ENCODE results near the gene ECHDC3.
A peak's percentile ranks its signal among the peaks of the same experiment; 100 is the strongest.

ECHDC3 gene

DNA sequence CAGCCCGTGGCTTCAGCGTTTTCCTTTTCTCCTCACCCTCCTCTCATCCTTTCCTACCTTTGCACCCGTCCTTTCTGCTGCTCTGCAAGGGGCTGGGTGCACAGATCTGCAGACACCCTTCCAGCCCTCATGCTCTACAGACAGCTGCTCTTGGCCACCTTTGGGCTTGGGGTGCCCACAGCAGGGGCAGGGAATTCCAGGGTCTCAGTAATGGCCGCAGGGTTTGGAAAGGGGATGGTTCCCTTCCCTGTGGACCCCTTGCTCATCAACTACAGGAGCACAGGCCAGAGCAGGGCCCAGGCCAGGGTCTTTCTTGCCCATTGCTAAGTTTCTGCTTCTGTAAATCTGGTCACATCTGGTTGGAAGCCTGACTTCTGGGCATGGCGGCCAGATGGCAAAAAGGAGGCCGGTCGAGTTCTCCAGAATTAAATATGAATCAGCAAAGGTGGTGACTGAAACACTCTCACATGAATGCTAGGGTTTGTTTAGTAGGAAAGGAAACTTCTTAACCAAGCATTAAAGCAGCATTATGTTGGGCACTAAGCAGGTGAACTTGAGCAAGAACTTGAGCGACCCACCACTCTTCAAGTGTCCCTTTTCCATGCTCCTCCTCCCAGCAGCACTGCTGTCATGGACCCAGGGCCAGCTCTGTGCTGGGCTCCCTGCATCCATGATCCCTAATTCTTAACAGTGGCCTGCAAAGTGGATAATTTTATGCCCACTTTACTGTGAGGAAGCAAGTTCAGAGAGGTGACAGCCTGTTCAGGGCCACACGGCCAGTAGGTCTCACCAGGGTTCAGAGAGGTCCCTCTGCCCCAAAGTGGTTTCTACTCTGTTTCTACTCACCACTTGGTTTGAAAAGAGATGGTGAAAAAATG, 1.5 kb downstream of the ECHDC3 start:
- no peak for DNase-seq (ENCODE audit: low read depth, low spot score)
- H3K4me3 ChIP-seq (ENCODE audit: low read length) = no peak overlapping the region

GRCh38 chr10:11745045-11745444, 2.9 kb downstream of the ECHDC3 start:
- no peak for DNase-seq (ENCODE audit: low read depth, low spot score)
- no peak overlapping the region for H3K4me3 ChIP-seq (ENCODE audit: low read length)

DNA sequence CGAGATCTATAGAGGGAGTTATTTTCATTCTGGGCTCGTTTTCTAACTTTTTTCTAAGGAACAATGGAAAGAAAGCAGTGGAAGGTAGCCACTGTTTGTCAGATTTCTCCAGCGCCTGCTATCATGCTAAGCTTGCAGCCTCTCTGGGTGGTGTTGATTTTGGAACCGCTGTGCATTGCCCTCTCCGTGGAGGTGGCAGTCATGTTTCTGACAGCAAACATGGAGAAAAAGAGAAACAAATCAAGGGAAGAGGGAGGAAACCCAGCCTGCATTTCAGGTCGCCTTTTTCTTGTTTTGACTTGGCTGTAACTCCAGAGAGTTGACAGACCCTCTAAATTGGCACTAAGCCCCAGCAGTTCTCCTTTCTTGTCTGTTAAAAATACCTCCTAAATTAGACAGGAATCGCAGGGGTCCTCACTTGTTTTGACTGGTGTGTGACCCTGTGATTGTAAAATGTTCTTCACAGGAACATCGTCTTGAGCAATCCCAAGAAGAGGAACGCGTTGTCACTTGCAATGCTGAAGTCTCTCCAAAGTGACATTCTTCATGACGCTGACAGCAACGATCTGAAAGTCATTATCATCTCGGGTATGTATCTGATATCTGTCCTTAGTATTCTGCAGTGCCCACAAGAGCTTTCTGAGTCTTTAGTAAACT, 4.8 kb downstream of the ECHDC3 start:
- H3K4me3 ChIP-seq (ENCODE audit: low read length) = no peak overlapping the region
- DNase-seq (ENCODE audit: low read depth, low spot score) = no peak

DNA sequence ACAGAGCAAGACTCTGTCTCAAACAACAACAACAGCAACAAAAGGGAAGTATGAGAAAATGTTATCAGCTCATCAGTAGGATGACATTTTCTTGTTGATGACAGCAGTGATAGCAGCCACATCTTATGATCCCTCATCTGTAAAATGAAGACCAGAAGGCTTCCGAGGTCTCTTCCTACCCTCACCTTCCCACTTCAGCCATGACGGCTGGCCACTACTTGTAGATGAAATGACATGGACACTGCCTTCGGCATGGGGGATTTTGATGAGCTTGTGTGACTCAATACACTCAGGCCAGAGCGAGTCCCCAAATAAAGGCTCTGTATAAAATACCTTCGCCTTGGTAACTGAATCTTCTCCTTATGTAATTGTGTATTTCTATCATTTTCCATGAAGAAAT, 6.7 kb downstream of the ECHDC3 start:
- H3K4me3 ChIP-seq (ENCODE audit: low read length) = no peak overlapping the region

DNA sequence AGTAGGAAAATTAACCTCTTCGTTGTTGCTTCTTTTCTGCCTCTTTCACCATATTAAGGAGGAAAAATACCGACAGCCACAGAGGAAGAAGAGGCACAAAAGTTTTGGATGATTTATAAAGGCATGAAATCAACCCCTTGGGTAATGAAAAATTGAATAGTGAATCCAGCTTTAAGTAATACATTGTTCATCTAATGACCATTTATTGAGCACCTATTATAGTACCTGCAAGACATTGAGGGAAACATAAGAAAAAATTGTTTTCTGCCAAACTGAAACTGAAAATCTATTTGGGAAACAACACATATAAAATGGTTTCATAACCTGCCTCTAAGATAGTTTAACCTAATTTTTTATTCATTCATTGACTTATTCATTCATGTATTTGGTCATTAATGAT, 8.2 kb downstream of the ECHDC3 start:
- no peak overlapping the region for H3K4me3 ChIP-seq (ENCODE audit: low read length)
- DNase-seq (ENCODE audit: low read depth, low spot score) = no peak

More for the DNA sequence above, 6.7 kb downstream of the ECHDC3 start:
- DNase-seq (ENCODE audit: low read depth, low spot score) = no peak

- H3K4me3 ChIP-seq (ENCODE audit: low read length) = no peak overlapping the region
- DNase-seq (ENCODE audit: low read depth, low spot score) = no peak
These were observed 12.0 kb downstream of the ECHDC3 start for GRCh38 chr10:11754173-11754572.

DNA sequence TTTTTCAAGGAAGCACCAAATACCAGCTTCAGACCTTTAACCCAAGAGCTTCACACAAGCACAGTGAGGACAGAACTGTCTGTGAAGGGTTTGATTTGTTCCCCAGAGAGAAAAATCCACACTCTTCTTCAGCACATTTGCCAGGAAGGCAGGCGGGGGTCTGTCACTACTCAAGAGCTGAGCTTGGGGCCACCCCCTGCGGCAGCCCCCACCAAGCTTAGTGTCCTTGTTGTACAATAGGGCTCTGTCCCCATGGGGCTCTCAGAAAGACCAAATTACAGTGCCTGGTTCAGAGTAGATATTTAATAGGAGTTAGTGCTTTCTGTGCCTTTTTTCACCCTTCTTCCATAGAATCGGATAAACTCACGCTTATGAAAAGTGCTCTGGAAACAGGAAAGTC, 12.4 kb downstream of the ECHDC3 start:
- DNase-seq (ENCODE audit: low read depth, low spot score) = no peak
- H3K4me3 ChIP-seq (ENCODE audit: low read length) = no peak overlapping the region

GRCh38 chr10:11755512-11756263, 13.5 kb downstream of the ECHDC3 start:
- DNase-seq (ENCODE audit: low read depth, low spot score) = no peak
- no peak overlapping the region for H3K4me3 ChIP-seq (ENCODE audit: low read length)

- no peak for DNase-seq (ENCODE audit: low read depth, low spot score)
- H3K4me3 ChIP-seq (ENCODE audit: low read length) = no peak overlapping the region
These were observed 14.7 kb downstream of the ECHDC3 start for GRCh38 chr10:11756766-11757315.

DNA sequence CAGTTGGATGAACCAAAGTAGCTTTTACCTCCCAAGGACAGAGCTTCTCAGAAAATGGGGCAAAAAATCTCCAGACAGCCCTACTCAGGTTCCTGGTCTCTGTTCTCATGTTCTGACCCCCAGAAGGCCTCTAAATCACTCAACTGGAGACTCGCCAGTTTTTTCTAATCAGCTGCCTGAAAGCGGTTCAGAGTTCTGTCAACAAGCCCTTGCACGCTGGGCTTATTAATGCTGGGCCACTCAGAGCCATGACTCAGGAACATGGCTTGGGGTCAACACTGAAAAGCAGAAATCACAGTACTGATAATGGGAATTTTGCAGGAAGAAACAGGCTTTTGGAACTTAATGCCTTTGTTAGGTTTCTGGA, 15.3 kb downstream of the ECHDC3 start:
- no peak for DNase-seq (ENCODE audit: low read depth, low spot score)
- H3K4me3 ChIP-seq (ENCODE audit: low read length) = no peak overlapping the region

DNA sequence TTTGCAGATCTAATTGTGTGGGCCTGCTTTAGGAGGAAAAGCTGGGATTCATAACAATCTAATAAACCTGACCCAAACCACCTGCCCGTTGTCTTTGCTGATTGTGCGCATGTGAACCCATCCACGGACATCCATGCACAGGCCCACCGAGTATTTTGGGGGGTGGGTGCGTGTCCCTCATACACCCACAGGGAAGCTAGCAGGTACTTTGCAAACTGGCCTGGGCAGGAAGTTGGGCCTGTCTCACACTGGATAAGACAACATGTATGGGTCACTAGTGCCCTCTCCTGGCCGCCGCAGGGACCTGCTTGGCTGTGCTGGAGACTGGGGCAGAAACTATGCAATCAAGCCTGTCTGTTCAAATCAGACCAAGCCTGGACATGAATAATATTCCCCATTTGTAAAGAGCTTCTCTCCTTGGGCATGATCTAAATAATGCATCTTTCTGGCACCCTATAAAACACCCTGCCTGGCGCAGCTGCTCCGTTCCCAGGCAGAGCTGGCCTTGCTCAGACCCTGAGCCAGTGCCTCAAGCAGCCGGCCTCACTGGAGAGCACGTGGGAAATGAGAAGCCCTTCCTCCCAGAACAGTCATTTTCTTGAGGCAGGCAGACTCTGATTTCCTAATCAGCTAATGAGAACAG, 15.8 kb downstream of the ECHDC3 start:
- H3K4me3 ChIP-seq (ENCODE audit: low read length) = no peak overlapping the region
- peak; percentile 80 for DNase-seq (ENCODE audit: low read depth, low spot score)

DNA sequence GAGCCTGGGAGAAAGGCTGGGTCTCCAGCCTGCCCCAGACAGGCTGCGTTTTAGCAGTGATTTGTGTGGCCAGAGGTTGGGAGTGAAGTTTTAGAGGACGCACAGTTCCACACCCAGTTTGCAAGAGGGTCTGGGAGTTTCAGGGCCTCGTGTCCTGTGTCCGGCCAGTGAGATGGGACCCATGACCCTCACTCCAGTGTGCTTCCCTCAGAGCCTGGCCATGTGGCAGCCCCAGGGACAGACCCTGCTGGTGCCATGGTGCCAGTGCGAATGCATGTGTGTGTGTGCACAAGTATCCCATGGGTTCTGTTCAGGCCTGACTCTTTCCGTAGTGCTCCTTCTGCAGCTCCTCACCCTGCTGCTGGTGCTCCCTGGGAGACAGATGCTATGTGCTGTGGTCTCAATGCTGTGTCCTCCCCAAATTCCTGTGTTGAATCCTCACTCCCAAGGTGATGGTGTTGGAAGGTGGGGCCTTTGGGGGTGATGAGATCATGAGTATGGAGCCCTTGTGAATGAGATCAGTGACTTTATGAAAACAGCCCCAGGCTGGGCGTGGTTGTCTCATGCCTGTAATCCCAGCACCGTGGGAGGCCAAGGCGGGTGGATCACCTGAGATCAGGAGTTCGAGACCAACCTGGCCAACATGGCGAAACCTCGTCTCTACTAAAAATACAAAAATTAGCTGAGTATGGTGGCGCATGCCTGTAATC, 16.5 kb downstream of the ECHDC3 start:
- DNase-seq (ENCODE audit: low read depth, low spot score) = no peak
- H3K4me3 ChIP-seq (ENCODE audit: low read length) = no peak overlapping the region

DNA sequence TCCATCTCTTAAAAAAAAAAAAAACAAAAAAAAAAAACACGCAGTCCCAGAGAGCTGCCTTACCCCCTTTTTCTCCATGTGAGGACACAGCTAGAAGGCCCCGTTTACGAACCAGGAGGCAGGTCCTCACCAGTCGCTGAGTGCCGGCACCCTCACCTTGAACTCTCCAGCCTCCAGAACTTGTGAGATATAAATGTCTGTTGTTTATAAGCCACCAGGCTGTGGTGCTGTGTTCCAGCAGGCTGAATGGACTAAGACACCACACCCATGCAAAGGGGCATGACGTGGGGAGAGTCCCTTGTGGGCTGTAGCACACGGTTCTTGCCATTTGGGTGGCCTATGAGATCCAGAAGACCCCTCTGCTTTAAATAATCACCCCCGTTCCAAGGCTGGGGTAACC, 17.2 kb downstream of the ECHDC3 start:
- DNase-seq (ENCODE audit: low read depth, low spot score) = no peak
- H3K4me3 ChIP-seq (ENCODE audit: low read length) = no peak overlapping the region

DNA sequence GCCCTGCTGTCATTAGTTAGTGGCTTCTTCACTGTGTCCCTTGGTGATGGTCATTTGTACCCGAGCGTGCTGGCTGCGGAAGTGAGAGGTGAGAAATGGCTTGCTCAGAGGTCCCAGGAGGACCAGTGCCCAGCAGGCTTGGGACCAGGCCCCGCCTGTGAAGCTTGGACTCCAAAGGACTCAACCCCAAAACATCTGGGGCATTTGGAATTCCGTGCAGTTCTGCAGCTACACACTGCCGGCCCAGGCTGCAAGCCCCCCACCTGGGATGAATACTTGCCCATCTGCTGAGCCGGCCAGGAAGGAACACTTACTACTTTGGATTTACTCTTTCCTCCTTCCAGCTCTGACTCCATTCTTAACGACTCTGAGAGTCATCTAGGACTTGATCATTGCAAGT, 18.0 kb downstream of the ECHDC3 start:
- DNase-seq (ENCODE audit: low read depth, low spot score) = no peak
- no peak overlapping the region for H3K4me3 ChIP-seq (ENCODE audit: low read length)

DNA sequence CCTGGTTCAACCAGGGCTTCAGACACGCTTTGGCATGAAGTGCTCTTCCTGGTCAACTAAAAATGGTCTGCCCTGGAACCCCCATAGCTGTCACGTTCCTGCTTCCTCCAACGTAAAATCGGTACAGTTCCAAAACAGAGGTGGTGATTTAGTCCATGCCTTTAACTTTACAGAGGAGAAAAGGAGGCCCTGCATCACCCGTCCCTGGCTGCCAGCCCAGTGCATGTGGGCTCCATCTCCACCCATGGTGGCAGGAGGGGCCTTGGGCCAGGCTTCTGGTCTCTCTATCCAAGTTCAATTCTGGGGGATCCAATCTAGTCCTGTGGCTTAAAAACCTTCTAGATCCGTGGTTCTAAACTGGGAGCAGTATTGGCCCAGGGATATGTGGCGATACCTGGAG, 18.7 kb downstream of the ECHDC3 start:
- no peak overlapping the region for H3K4me3 ChIP-seq (ENCODE audit: low read length)
- no peak for DNase-seq (ENCODE audit: low read depth, low spot score)

DNA sequence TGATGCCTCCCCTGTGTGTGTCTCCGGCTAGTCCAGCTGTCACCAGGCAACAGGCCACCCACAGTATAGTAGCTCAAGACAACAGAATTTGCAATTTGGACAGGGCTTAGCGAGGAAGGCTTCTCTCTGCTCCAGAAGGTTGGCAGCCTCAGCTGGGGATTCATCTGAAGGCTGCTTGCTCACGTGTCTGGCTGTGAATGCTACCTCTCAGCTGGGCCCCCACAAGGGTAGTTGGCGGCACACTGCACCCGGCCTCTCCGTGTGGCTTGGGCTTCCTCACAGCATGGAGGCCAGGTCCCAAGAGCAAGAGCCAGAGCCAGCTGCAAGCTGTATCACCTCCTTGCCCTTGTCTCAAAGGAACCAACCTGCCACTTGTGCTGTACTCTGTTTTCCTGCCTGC, 19.2 kb downstream of the ECHDC3 start:
- no peak for DNase-seq (ENCODE audit: low read depth, low spot score)
- H3K4me3 ChIP-seq (ENCODE audit: low read length) = no peak overlapping the region

GRCh38 chr10:11762706-11763500, 20.7 kb downstream of the ECHDC3 start:
- no peak for DNase-seq (ENCODE audit: low read depth, low spot score)
- no peak overlapping the region for H3K4me3 ChIP-seq (ENCODE audit: low read length)

- H3K4me3 ChIP-seq (ENCODE audit: low read length) = no peak overlapping the region
- DNase-seq (ENCODE audit: low read depth, low spot score) = no peak
These were observed 21.3 kb downstream of the ECHDC3 start for GRCh38 chr10:11763501-11763861.
